Adipocyte (in vitro differentiated cells): Measurements from ENCODE around the gene ME3.

Experiments used
- DNase-seq: peaks from one replicate; pipeline ENCODE4 v3.0.0-alpha.2; 2015; ENCODE audit warnings: low read depth
- H3K27me3 ChIP-seq: replicated peaks from 2 replicates; pipeline ENCODE4 v1.7.0; 2013; ENCODE audit warnings: mild to moderate bottlenecking, low read length, moderate library complexity; ENCODE audit not compliant: control insufficient read depth, insufficient read depth
- H3K36me3 ChIP-seq: 2 replicates; pipeline ENCODE4 v1.7.0; 2013; ENCODE audit warnings: low read length, mild to moderate bottlenecking, moderate library complexity; ENCODE audit not compliant: control insufficient read depth, insufficient read depth, severe bottlenecking
- H3K4me1 ChIP-seq: 2 replicates; pipeline ENCODE4 v1.7.0; 2013; ENCODE audit warnings: mild to moderate bottlenecking, low read length, moderate library complexity; ENCODE audit not compliant: control insufficient read depth, insufficient read depth
- H3K4me3 ChIP-seq: 2 replicates; pipeline ENCODE4 v1.7.0; 2013; ENCODE audit warnings: mild to moderate bottlenecking, low read length, moderate library complexity
- H3K9ac ChIP-seq: 2 replicates; pipeline ENCODE4 v1.7.0; 2013; ENCODE audit warnings: mild to moderate bottlenecking, low read length, moderate library complexity
- H3K9me3 ChIP-seq: 2 replicates; pipeline ENCODE4 v1.7.0; 2013; ENCODE audit warnings: mild to moderate bottlenecking, low read length, moderate library complexity; ENCODE audit not compliant: control insufficient read depth

The ME3 gene

DNA sequence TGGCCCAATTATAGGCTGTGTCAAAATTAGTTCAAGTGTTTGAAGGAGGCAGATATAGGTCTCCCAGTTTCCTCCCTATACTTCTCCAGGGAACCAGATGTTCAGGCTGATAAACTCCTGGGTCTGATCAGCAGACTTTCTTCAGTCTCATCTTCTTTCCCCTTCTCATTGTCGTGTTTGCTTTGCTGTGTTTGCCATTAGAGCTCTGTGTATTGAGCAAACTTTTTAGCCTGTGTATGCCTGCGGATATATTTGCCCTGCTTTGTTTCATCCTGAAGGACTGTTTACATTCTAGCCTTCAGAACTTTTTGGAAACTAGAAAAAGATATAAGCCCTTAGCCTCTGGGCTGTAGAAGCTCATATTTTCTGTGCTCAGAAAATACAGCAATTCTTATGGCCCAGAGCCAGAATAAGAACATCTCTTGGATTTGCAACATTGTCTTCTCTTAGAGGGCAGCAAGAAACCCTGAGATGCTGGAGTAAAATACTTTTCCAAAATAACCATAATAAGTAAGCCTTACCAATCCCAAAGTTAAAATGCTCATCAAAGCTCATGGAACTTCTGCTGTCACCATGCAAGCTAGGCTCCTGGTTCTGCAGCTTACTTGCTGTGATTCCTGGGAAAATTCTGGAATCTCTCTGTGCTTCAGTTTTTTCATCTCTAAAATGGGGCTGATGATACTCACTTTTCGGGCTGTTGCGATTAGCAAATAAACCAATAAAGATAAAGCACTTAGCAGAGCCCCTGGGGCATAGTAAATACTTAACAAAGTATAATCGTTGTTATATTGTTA lies 34.1 kb upstream of the ME3 start:
- Histone ChIP-seq H3K4me3 (no peak overlapping the region), H3K9ac (no peak overlapping the region), H3K36me3 (no peaks in the 10 kb centered on the region), H3K9me3 (peaks cover 5% of the 10 kb centered on the region), H3K4me1 (peaks cover 15% of the 10 kb centered on the region), H3K27me3 (no peaks in the 10 kb centered on the region)
- no peak for DNase-seq

DNA sequence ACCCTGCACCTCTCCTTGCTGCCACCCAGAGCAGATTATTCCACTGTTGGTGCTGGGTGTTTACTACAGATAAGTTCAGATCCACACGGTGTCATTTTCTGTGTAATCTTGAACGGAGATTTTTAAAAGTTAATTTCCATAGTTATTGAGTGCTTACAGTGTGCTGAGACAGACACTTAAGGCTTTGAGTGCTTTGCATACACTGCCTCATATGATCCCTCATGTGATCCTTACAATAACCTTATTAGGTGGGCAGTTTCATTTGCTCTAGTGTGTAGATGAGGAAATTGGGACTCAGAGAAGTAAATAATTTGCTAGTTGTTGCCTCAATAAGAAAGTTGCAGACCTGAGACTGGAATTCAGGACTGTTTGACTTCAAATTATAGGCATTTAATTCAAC lies 32.3 kb upstream of the ME3 start:
- no peak overlapping the region for H3K9ac ChIP-seq
- H3K9me3 ChIP-seq = peaks cover under 1% of the 10 kb centered on the region
- H3K4me3 ChIP-seq = no peak overlapping the region
- no peak for DNase-seq
- no peaks in the 10 kb centered on the region for H3K27me3 ChIP-seq
- H3K4me1 ChIP-seq = peaks cover 15% of the 10 kb centered on the region
- H3K36me3 ChIP-seq = no peaks in the 10 kb centered on the region

DNA sequence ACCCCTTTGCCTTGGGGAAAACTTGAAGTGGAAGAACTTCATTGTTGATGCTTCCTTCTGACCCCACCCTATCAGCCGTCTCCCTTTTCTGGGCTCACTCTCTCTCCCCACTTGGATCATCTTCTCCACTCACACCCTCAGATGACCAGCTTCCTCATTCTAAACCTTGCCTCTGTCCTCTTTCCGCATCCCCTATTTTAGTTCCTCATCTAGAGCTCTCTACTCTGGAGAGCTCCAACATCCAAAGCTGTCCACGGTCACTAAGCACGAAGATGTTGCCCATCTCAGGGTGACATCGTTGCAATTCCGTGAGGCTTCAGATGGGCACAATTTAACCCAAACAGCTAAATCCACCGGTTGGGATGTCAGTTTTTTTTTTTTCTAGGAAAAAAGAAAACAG lies 31.6 kb upstream of the ME3 start:
- Histone ChIP-seq H3K4me3 (no peak overlapping the region), H3K9ac (no peak overlapping the region), H3K9me3 (no peaks in the 10 kb centered on the region), H3K36me3 (no peaks in the 10 kb centered on the region), H3K27me3 (no peaks in the 10 kb centered on the region), H3K4me1 (peaks cover 13% of the 10 kb centered on the region)
- DNase-seq = no peak

DNA sequence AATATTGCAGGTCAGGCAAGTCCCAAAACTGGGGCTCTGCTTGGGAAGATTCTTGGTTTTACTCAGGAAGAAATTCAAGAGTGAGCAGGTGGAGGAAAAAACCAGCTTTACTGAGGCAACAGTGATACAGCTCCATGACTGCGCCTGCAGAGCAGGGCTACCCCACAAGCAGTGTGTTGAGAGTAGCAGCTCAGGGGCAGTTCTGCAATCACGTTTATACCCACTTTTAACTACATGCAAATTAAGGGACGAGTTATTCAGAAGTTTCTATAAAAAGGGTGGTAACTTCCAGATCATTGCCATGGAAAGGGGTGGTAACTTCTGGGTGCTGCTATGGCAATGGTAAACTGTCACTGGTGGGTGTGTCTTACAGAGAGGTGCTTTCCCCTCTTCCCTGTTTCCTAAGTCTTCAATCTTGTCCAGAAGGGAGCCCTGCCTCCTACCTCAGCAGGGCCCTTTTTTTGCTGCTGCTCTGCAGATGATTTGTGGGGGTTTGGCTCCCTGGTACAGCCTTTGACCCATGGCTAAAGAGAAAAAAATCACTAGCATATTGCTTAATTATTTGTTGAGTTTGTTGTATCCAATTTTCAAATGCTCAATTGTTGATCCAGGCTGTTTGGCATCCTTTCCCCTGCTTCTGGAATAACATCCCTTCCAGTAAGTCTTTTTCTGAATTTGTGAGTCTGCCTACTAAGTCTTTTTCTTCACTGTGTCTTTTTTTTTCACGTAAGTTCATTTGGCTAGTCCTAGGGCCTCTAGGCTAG lies 30.0 kb upstream of the ME3 start:
- no peaks in the 10 kb centered on the region for H3K36me3 ChIP-seq
- DNase-seq = no peak
- H3K9ac ChIP-seq = no peak overlapping the region
- no peaks in the 10 kb centered on the region for H3K9me3 ChIP-seq
- no peak overlapping the region for H3K4me3 ChIP-seq
- H3K27me3 ChIP-seq = no peaks in the 10 kb centered on the region
- peaks cover 16% of the 10 kb centered on the region for H3K4me1 ChIP-seq

DNA sequence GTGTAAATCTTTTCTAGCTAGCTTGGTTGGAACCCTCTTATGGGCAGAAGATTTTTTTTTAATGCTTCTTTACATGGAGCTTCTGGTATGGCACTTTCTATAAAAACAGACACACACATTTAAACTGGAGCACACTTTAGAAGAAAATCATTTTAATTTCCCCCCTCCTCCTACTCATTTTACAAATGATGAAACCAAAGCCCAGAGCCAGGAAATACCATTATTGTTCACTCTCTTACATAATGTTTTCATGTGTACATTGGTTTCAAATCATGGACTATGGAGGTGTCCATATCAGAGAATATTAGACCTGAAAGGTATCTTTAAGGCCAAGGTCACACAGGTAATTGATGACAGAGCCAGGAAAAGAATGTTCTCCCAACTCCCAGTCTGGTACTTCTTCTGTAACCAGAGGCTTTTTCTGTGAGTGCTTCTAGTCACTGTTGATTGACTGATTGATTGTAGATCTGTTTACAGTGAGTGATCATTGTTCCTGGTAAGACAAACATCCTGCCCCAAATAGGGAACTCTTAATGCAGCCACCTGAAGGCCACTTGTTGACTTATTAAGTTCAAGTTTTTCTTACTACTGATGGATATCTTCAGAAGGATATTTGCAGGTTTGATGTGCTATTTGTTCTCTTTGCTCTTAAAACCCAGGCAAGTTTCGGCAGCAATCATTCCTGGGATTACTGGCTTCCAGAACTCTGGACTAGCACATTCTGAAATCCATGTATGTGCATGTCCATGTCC lies 26.8 kb upstream of the ME3 start:
- Histone ChIP-seq H3K36me3 (no peaks in the 10 kb centered on the region), H3K4me3 (no peak overlapping the region), H3K9me3 (no peaks in the 10 kb centered on the region), H3K4me1 (peaks cover 40% of the 10 kb centered on the region), H3K27me3 (no peaks in the 10 kb centered on the region), H3K9ac (no peak overlapping the region)
- DNase-seq = peak; percentile 33

DNA sequence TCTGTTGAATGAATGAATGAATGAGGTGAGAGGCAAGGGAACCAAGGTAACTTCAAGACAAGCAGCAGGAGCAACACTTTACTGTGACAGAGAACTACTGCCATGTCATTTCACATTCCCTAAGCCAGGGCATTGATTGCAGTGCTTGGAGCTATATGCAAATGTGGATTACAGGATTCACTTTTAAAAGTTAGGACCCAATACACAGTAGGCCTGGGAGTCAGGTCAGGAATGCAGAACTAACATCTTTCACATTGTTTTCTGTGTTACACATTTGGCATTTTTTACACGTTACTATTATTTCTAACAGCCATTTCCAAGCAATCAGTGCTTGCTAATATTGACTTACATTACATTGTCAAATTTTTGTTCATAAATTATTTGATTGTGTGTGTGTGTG lies 26.2 kb upstream of the ME3 start:
- H3K4me3 ChIP-seq = no peak overlapping the region
- peaks cover 46% of the 10 kb centered on the region for H3K4me1 ChIP-seq
- peak; percentile 27 for DNase-seq
- no peaks in the 10 kb centered on the region for H3K36me3 ChIP-seq
- H3K9ac ChIP-seq = no peak overlapping the region
- no peaks in the 10 kb centered on the region for H3K27me3 ChIP-seq
- no peaks in the 10 kb centered on the region for H3K9me3 ChIP-seq

DNA sequence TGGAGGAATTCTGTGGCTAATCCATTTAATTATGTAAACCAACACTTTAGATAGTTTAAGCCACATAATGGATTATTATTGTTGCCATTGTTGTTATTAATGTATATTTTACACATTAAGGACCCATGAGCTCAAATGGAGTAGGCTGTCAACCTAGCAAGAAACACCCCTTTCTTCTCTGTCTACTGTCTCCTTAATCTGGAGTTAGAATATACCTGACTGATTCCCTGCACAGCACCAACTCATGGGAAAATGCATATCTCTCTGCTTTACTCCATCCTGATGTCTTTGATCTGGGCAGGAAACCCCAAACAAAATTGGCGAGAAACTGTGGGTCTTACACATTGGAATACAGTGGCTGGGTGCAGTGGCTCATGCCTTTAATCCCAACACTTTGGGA lies 24.0 kb upstream of the ME3 start:
- Histone ChIP-seq H3K36me3 (no peaks in the 10 kb centered on the region), H3K4me1 (peaks cover 51% of the 10 kb centered on the region), H3K4me3 (no peak overlapping the region), H3K9ac (peak overlapping the region; percentile 63), H3K9me3 (no peaks in the 10 kb centered on the region), H3K27me3 (no peaks in the 10 kb centered on the region)
- DNase-seq = no peak

DNA sequence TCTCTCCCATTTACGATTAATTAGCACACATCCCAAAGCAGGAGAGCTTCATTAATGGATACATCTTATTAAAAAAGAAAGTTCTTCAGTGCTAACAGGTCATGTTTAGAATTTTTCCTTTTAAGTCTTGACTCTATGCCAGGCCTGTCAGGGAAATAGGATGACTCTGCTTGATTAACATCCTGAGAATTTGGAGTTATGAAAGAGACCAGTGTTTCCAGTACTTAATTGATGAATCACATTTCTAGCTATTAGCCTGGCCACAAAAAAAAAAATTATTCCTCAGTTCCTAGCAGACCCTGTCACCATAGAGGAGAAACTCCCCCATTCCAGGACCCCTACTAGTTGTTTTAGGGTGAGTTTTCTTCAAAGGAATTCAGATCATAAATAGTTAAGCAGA lies 23.6 kb upstream of the ME3 start:
- peak; percentile 93 for DNase-seq
- no peaks in the 10 kb centered on the region for H3K27me3 ChIP-seq
- H3K4me1 ChIP-seq = peaks cover 51% of the 10 kb centered on the region
- peak overlapping the region; percentile 63 for H3K9ac ChIP-seq
- no peaks in the 10 kb centered on the region for H3K36me3 ChIP-seq
- H3K4me3 ChIP-seq = peak overlapping the region; percentile 44
- H3K9me3 ChIP-seq = no peaks in the 10 kb centered on the region

DNA sequence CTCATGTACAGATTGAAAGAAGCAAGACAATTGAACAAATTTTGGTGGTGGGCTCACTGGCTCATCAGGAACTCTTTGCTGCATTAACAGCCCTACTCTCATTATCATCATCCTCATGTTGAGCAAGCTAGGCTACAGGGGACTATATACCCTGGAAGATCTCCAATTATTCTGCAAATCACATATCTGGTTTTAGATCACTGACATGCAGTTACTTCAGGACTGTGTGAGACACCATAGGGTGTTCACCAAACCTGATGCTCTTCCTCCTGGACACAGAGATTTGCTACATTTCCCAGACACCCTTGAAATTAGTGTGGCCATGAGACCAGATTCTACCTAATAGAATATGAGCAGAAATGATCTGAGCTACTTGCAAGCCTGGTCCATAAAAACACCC lies 23.0 kb upstream of the ME3 start:
- H3K36me3 ChIP-seq = no peaks in the 10 kb centered on the region
- no peak overlapping the region for H3K4me3 ChIP-seq
- DNase-seq = no peak
- H3K9me3 ChIP-seq = no peaks in the 10 kb centered on the region
- H3K9ac ChIP-seq = peak overlapping the region; percentile 31
- no peaks in the 10 kb centered on the region for H3K27me3 ChIP-seq
- H3K4me1 ChIP-seq = peaks cover 51% of the 10 kb centered on the region

DNA sequence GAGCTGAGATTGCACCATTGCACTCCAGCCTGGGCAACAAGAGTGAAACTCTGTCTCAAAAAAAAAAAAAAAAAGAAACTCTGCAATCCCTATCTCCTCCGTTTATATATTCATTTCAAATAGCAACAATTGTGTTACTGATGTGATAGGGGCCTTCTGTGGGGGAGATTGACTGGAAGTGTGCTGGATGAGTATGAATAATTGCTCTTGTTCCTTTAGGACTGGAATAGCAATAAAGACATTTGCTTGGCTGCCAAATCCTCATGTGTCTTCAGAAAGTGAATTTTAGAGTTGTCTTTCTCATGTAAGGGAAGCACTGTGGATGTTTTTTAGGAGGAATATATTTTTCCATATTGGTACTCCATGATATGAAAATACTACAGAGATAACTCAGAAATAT lies 21.1 kb upstream of the ME3 start:
- H3K4me3 ChIP-seq = no peak overlapping the region
- H3K4me1 ChIP-seq = peaks cover 49% of the 10 kb centered on the region
- H3K27me3 ChIP-seq = no peaks in the 10 kb centered on the region
- no peaks in the 10 kb centered on the region for H3K36me3 ChIP-seq
- H3K9ac ChIP-seq = no peak overlapping the region
- no peak for DNase-seq
- H3K9me3 ChIP-seq = no peaks in the 10 kb centered on the region

DNA sequence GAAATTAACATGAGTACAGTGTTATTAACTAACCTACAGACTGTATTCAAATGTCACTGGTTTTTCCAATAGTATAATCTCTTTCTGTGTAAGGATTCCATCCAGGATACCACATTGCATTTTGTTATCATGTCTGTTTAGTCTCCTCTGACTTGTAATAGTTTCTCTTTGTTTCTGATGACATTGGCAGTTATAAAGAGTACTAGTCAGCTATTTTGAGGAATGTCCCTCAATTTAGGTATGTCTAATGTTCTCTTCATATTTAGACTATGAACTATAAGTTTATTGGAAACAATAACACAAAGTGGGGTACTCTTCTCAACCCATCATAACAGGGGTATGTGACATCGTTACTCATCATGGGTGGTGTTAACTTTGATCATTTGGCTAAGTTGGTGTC lies 20.3 kb upstream of the ME3 start:
- Histone ChIP-seq H3K4me1 (peaks cover 54% of the 10 kb centered on the region), H3K27me3 (no peaks in the 10 kb centered on the region), H3K9ac (no peak overlapping the region), H3K4me3 (no peak overlapping the region), H3K9me3 (no peaks in the 10 kb centered on the region), H3K36me3 (no peaks in the 10 kb centered on the region)
- DNase-seq = no peak
